NCI-H2227 treated with DMSO at 0.1 percent for 48 hours (cell line): ENCODE measurements around the gene MRC2.

Experiments
- DNase-seq: peaks from one replicate; lab custom pipeline; 2025; lab: John Stamatoyannopoulos, UW

The MRC2 gene

DNA sequence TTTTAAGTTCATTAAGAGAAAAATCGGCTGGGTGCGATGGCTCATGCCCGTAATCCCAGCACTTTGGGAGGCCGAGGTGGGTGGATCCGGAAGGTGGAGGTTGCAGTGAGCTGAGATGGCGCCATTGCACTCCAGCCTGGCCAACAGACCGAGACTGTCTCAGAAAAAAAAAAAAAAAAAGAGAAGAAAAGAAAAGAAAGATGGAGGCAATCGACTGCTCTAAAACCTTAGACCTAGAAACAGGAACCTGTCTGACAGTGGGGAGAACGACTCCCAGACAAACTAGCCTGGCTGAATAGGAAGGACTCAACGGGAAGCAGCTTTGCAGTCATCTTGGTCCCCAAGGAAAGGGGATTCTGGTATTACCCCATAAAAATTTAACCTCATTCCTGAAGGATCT is 13.7 kb downstream of the MRC2 start:
- no peak for DNase-seq

DNA sequence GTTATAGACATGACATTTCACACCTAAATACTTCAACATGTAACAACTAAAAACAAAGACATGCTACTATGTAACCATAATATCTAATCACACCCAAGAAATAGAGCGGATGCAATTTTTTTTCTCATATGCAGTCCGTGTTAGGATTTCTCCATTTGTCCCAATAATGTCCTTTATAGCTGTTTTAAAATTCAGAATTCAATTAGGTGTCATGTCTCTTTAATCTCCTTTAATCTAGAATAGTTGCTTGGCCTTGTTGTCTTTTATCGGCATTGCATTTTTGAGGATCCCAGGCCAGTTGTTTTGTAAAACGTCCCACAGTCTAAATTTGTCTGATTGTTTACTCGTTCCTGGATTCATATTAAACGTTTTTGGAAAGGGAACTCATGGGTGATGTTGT is 14.5 kb downstream of the MRC2 start:
- DNase-seq: no peak

- no peak for DNase-seq
Observed at GRCh38 chr17:62643496-62643895, 16.0 kb downstream of the MRC2 start.

- DNase-seq: peak; percentile 97
Observed at GRCh38 chr17:62644487-62645173, 17.2 kb downstream of the MRC2 start.

- DNase-seq: no peak
Observed at GRCh38 chr17:62648251-62648955, 20.9 kb downstream of the MRC2 start.

DNA sequence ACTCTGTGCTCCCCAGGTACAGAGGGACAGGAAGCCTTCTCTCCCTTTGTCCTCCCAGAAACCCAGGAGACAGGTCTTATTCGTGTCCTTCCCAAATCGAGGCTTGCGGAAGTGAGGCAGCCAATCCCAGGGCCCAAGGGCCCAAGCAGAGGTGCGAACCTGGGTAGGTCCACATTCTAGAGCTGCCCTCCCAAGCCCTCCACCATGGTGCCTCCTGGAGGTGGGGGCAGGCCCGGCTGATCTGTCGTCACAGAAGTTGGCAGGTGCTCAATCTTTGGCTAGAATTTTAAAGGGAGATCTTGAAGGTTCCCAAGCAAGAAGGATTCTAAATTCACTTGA is 21.5 kb downstream of the MRC2 start:
- DNase-seq: no peak

DNA sequence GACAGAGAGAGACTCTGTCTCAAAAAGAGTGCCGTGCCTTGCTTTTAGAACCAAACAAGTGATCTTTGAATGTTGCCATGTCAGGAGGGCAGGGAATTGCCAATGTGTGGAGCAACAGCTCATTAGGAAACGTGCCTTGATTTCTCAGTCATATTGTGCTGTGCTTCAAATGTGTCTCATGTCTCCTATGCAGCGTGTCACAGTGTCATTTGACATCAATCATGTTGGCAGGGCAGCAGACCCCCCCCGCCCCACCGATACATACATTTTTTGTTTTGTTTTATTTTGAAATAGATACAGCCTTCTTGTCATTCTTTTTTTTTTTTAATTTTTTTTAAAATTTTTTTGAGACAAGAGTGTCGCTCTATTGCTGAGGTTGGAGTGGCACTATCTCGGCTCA is 22.1 kb downstream of the MRC2 start:
- DNase-seq: no peak

DNA sequence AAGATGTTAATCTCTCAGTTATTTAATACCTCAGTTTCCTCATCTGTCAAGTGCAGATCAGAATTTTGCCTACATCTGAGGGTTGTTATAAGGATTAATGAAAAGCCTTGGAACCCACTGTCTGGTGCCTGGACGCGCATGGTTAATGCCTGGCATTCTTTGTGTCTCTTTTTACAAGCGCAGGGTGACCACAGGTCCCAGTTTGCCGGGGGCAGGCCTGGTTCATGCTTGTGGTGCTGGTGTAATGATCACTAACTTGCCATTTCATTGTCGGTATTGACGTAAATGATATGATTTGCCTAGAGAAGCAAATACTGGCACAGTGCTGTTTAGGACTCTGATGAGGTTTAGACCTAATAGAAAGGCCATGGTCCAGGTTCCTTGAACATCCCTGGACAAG is 23.1 kb downstream of the MRC2 start:
- no peak for DNase-seq

DNA sequence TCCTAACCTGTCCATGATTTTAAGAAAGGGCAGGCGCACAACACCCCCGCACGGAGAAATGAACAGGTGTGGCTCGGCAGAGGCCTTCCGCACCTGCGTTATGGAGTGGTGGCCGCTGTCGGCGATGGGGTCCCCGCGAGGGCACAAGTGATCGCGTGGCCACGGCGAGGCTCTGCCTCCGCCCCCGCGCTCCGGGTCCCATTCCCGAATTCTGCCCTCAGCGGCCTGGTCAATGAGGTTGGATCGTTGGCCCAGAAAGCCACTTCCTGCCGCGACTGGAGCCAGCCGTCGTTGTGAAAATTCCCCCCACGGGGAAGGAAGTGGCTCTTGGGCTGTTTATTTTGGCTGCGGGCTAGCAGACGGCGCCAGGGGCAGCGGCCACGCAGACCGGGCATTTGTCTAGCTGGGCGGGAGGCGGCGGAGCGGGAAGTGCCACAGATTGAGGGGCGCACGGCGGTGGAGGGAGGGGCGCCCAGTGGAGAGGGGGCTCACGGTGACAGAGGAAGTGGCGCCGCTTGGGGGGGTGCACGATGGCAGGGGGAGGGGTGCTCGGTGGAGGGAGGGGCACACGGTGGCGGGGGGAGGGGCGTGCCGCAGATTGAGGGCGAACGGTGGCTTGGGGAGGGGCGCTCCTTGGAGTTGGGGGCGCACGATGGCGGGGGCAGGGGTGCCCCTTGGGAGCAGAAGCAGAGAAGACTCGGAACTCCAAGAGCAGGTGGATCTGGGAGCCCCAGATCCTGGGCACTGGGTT is 25.0 kb downstream of the MRC2 start:
- peak; percentile 56 for DNase-seq

DNA sequence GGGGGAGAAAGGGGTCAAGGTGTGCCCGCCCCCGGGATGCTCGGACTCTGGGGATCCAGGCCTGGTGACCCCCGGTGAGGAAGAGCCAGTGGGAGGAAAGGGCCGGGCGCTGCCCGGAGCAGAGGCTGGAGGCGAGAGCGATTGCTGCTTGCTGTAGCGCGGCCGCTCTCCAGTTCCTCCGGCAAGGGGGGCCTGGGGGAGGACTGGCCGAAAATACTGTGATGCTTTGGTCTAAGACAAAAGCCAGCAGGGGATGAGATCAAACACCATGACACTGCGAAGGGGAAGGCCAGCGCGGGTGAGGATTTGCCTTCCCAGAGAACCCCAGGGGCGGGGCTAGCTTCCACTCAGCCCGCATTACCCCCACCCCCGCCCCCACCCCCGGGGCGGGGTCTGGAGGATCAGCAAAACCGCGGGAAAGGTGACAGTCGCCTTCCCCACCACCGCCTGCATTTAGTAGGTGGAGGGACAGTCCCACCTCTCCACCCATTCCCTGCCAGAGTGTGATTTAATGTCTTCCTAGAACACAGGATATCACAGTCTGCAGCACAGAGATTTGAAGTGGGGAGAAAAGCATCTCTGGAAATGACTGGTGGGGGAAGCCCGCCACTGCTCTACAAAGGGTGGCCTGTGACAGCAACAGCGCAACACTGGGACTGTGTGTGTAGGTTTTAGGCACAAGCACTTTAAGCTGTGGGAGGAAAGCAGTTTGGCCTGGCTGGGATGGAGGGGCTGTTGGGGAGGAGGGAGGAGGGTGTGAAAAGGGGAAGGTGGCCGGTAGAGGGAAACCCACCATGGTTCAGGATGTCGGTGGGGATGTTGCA is 25.7 kb downstream of the MRC2 start:
- peak; percentile 77 for DNase-seq

DNA sequence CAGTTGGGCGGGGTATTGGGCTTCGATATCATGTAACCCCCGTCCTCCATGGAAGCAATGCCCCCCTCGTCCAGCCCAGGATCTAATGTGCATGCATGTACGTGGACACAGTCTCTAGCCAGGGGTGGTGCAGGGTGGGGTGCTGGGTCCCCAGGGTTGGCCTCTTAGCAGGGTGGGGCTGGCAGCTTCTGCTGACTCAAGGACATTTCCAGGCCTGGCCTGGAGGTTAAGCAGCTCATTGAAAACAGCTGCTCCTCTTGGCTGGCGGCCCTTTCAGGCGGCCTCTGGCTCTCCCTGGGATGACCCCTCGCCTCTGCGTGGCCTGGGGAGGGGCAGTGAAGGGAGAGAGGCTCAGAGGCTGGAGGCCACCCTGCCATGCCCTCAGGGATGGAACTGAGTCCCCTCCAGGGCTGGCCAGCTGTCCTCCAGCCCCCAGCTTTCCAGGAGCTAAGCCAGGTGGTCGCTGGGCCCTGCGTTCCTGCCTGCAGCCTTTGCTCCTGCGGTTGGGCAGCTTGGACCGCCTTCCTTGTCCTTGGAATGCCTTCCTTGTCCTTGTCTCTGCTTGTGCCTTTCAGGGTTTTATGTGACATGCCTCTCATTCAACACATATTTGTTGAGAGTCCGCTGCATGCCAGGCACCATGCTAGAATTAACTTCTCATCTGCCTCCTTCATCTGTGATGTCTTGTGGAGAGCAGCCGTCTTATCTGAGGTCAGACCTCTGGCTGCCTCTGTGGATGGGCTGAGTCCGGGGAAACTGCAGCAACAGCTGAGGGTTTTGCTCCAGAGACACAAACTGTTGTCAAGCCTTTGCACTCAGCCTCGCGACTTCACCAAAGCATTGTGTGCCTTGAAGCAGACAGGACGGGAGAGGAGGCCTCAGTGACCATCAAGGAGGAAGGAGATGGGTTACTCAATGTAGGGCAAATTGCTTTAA is 26.6 kb downstream of the MRC2 start:
- DNase-seq: no peak

GRCh38 chr17:62655656-62656055 is 28.2 kb downstream of the MRC2 start:
- no peak for DNase-seq

GRCh38 chr17:62656446-62656845 is 29.0 kb downstream of the MRC2 start:
- DNase-seq: no peak

- no peak for DNase-seq
Observed at GRCh38 chr17:62657145-62657665, 29.7 kb downstream of the MRC2 start.

DNA sequence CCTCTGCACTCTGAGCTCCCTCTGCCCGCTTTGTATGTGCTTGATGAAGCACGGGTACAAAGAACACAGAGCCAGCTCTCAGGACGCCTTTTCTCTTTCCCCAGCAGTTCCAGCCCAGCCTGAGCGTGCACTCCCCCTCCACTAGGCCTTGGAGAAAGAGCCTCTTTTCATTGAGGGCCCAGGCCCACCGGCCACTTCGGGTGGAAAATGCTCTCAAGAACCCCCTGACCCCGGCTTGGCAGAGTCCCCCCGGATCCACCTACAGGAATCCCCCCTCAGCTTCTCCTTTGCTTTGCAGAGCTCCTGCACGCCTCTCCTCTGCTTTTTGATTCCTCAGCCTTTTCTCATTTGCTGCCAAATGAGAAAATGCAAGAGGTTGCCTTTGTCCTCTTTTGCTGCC is 30.2 kb downstream of the MRC2 start:
- no peak for DNase-seq

GRCh38 chr17:62658136-62658920 is 30.9 kb downstream of the MRC2 start:
- no peak for DNase-seq

DNA sequence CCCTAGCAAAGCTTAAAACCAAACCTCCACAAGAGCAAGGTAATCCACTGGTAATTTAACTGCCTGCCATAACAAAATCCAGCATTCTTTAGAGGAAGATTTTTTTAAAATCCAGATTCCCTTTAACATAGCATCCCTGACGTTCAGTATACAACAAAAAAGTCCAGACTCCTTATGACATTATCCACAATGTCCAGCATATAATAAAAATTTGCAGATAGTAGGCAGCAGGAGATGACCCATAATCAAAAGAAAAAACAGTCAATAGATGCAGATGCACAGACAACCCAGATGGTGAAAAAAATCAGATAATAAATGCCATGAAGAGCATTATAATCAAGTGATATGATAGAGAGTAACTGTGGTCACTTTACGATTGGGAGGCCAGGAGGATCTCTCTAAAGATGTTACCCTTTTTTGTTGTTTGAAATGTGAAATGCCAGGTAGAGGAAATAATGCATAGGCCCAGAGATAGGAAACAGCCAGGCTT is 33.2 kb downstream of the MRC2 start:
- no peak for DNase-seq

- DNase-seq: no peak
Observed at GRCh38 chr17:62661337-62661736, 33.9 kb downstream of the MRC2 start.

DNA sequence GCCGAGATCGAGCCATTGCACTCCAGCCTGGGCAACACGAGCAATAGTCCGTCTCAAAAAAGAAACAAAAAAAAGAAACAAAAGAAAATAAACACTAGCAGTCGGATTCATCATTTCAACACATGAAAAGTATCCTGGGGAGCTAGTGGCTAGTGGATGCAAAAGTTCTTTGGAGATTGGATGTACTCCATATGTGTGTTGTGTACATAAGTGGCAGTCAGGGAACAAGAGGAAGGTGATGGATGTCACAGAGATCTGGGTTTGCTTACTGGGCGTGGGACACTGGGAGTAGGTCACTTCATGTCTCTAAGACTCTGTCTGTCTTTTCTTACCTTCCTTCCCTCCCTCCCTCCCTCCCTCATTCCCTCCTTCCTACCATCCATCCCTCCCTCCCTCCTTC is 35.4 kb downstream of the MRC2 start:
- no peak for DNase-seq

GRCh38 chr17:62663304-62663703 is 35.8 kb downstream of the MRC2 start:
- DNase-seq: no peak
